Measurements from ENCODE around the gene IL12RB2.

DNA sequence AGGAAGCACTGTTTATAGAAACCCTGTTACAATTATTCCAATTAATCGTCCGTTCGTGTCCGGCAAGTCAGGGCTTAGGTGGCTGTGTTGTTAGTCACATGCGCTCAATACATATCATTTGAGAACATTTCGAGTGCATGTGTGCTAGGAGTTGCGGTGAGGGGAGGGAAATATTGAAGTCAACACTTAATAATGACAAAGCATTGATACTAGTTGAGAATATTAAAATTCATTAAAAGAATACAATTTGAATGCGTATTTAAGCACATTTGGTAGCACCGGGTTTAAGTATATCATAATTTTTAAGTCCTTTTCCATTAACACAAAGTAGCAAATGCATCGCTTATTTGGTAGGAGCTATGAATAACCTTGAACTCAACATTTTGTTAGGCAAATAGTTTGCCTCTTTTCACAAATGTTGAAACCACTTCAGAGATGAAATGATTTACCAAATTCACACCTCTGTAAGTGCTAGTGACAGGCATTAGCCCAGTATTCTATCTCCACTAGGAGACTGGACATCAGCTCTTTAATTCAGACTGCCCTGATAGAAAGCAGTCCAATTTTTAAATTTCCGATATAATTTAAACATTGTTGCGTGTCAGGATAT is 123.6 kb downstream of the IL12RB2 start:
- TF ChIP-seq, protein P1, sequence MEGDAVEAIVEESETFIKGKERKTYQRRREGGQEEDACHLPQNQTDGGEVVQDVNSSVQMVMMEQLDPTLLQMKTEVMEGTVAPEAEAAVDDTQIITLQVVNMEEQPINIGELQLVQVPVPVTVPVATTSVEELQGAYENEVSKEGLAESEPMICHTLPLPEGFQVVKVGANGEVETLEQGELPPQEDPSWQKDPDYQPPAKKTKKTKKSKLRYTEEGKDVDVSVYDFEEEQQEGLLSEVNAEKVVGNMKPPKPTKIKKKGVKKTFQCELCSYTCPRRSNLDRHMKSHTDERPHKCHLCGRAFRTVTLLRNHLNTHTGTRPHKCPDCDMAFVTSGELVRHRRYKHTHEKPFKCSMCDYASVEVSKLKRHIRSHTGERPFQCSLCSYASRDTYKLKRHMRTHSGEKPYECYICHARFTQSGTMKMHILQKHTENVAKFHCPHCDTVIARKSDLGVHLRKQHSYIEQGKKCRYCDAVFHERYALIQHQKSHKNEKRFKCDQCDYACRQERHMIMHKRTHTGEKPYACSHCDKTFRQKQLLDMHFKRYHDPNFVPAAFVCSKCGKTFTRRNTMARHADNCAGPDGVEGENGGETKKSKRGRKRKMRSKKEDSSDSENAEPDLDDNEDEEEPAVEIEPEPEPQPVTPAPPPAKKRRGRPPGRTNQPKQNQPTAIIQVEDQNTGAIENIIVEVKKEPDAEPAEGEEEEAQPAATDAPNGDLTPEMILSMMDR (conservative IDR thresholded peaks at IDR 0.05 in 1 of 2, IDR thresholded peaks at IDR 0.05 in 1 of 2; ENCODE audit: low read depth in 1 of 2, low read length in 2 of 2): no peak
- TF ChIP-seq EZH2 (IDR thresholded peaks at IDR 0.05; ENCODE audit: low read length, missing control alignments): no peak
